Natural killer cell (primary cell): ENCODE data around the gene DDX1. TPM values are rescaled to one million over a fixed set of nuclear protein-coding genes. Genes with fewer than 3 reads are reported as not detected.

Source experiments
- ATAC-seq, 3 donors: fragments of 150-1000 bp in 2 of 3; fragments of 200-7000 bp in 1 of 3; cut with Tn5 transposase; 1 replicate in 1 of 3; 2 replicates in 2 of 3; pipeline ENCODE4 v1.10.0; 2021; ENCODE audit warnings: mild to moderate bottlenecking in 2 of 3, moderate library complexity in 2 of 3
- DNase-seq, 2 donors: peaks; one replicate each; pipeline versions ENCODE4 v3.0.0 to v3.0.0-alpha.2; 2013 to 2021; ENCODE audit warnings: mixed read lengths in 1 of 2
- H3K27ac ChIP-seq: one replicate; pipeline ENCODE4 v1.5.1; 2013; ENCODE audit warnings: mild to moderate bottlenecking, low read length
- H3K27me3 ChIP-seq: one replicate; pipeline ENCODE4 v1.6.1; 2013; ENCODE audit warnings: low read length; ENCODE audit not compliant: control insufficient read depth, insufficient read depth
- H3K36me3 ChIP-seq: one replicate; pipeline ENCODE4 v1.6.1; 2013; ENCODE audit warnings: low read length; ENCODE audit not compliant: control insufficient read depth, insufficient read depth
- H3K4me1 ChIP-seq: one replicate; pipeline ENCODE4 v1.6.1; 2013; ENCODE audit warnings: low read length; ENCODE audit not compliant: control insufficient read depth, insufficient read depth
- H3K4me3 ChIP-seq: one replicate; pipeline ENCODE4 v1.5.1; 2013; ENCODE audit warnings: low read length
- H3K9me3 ChIP-seq: one replicate; pipeline ENCODE4 v1.6.1; 2013; ENCODE audit warnings: low read length; ENCODE audit not compliant: control insufficient read depth, insufficient read depth
- H3K27ac Mint-ChIP-seq, 2 donors: one replicate each; pipeline ENCODE4 v1.8.0; 2022; ENCODE audit warnings: mild to moderate bottlenecking in 2 of 2, mixed read lengths in 2 of 2, moderate library complexity in 1 of 2
- H3K27me3 Mint-ChIP-seq, 2 donors: one replicate each; pipeline ENCODE4 v1.8.0; 2022; ENCODE audit warnings: low read depth in 2 of 2, mixed read lengths in 2 of 2
- H3K36me3 Mint-ChIP-seq: one replicate; pipeline ENCODE4 v1.8.0; 2022; ENCODE audit warnings: mixed read lengths
- H3K4me1 Mint-ChIP-seq, 2 donors: one replicate each; pipeline ENCODE4 v1.8.0; 2022; ENCODE audit warnings: mixed read lengths in 2 of 2
- H3K4me3 Mint-ChIP-seq: one replicate; pipeline ENCODE4 v1.8.0; 2022; ENCODE audit warnings: mild to moderate bottlenecking, moderate library complexity, mixed read lengths
- H3K9me3 Mint-ChIP-seq, 2 donors: one replicate each; pipeline ENCODE4 v1.8.0; 2022; ENCODE audit warnings: mixed read lengths in 2 of 2
- CTCF ChIP-seq: fragments of 200-600 bp; IDR thresholded peaks from one replicate; pipeline ENCODE4 v1.8.0; 2022; ENCODE audit warnings: antibody characterized with exemption
- WGBS: methylation state at CpG from one replicate; pipeline ENCODE4 v1.1.7; 2013; ENCODE audit warnings: missing lambda C conversion rate; ENCODE audit not compliant: insufficient coverage; 5-methylcytosine and 5-hydroxymethylcytosine counted together
- intact Hi-C: fragments of 100-400 bp; cut with micrococcal nuclease; formaldehyde crosslinking; loops from one replicate; pipeline ENCODE4 v1.14.2; 2022
- total RNA-seq, 4 donors: library from RNA; stranded (reverse); fragments of 120-200 nt in 1 of 4; gene quantifications; one replicate each; pipeline versions ENCODE4 v1.2.3 to v1.2.4, GENCODE V29; 2013 to 2022

The DDX1 gene
- total RNA-seq, 3 donors from 2014 or later (not counting 1 experiment from before 2014, with no cell fraction given): 28.5 to 43.4 (median 37.2) TPM

GRCh38 chr2:15624903-15625302 lies 33.2 kb downstream of the DDX1 start:
- no peak overlapping the region for H3K27ac Mint-ChIP-seq
- H3K36me3 ChIP-seq: peaks cover 86% of the 10 kb centered on the region
- H3K4me1 Mint-ChIP-seq: no peaks in the 10 kb centered on the region
- no peak overlapping the region for H3K27ac ChIP-seq
- H3K27me3 ChIP-seq: no peaks in the 10 kb centered on the region
- H3K4me3 ChIP-seq: no peak overlapping the region
- intact Hi-C loops: no loop called here
- ATAC-seq (no peak), DNase-seq (no peak)
- no peaks in the 10 kb centered on the region for H3K9me3 ChIP-seq
- no peak overlapping the region for H3K4me3 Mint-ChIP-seq
- TF ChIP-seq CTCF: no peak
- H3K36me3 Mint-ChIP-seq: peaks cover 14% of the 10 kb centered on the region
- no peaks in the 10 kb centered on the region for H3K27me3 Mint-ChIP-seq
- H3K4me1 ChIP-seq: no peaks in the 10 kb centered on the region
- no peaks in the 10 kb centered on the region for H3K9me3 Mint-ChIP-seq

GRCh38 chr2:15625344-15626036 lies 33.8 kb downstream of the DDX1 start:
- H3K4me1 Mint-ChIP-seq: no peaks in the 10 kb centered on the region
- peaks cover 19% of the 10 kb centered on the region for H3K36me3 Mint-ChIP-seq
- intact Hi-C loops: no loop called here
- DNase-seq: no peak
- no peak overlapping the region for H3K4me3 ChIP-seq
- peaks cover 87% of the 10 kb centered on the region for H3K36me3 ChIP-seq
- H3K27ac Mint-ChIP-seq: no peak overlapping the region
- no peaks in the 10 kb centered on the region for H3K4me1 ChIP-seq
- no peaks in the 10 kb centered on the region for H3K27me3 ChIP-seq
- H3K9me3 ChIP-seq: no peaks in the 10 kb centered on the region
- no peaks in the 10 kb centered on the region for H3K9me3 Mint-ChIP-seq
- WGBS: 100% methylated on average over 1 of the region's 3 CpGs
- no peak overlapping the region for H3K4me3 Mint-ChIP-seq
- no peak overlapping the region for H3K27ac ChIP-seq
- no peak for TF ChIP-seq CTCF
- ATAC-seq: no peak
- no peaks in the 10 kb centered on the region for H3K27me3 Mint-ChIP-seq

- no peaks in the 10 kb centered on the region for H3K9me3 ChIP-seq
- H3K4me1 Mint-ChIP-seq: no peaks in the 10 kb centered on the region
- no peak for ATAC-seq
- H3K27ac Mint-ChIP-seq: no peak overlapping the region
- H3K36me3 ChIP-seq: peaks cover 87% of the 10 kb centered on the region
- H3K9me3 Mint-ChIP-seq: no peaks in the 10 kb centered on the region
- no peak for DNase-seq
- H3K4me3 Mint-ChIP-seq: no peak overlapping the region
- no peak overlapping the region for H3K27ac ChIP-seq
- intact Hi-C loops: no loop called here
- H3K27me3 Mint-ChIP-seq: no peaks in the 10 kb centered on the region
- H3K4me1 ChIP-seq: no peaks in the 10 kb centered on the region
- no peak for TF ChIP-seq CTCF
- peaks cover 25% of the 10 kb centered on the region for H3K36me3 Mint-ChIP-seq
- no peaks in the 10 kb centered on the region for H3K27me3 ChIP-seq
- no peak overlapping the region for H3K4me3 ChIP-seq
Measured at GRCh38 chr2:15626126-15626525, 34.5 kb downstream of the DDX1 start.

- peaks cover 89% of the 10 kb centered on the region for H3K36me3 ChIP-seq
- no peak overlapping the region for H3K4me3 ChIP-seq
Measured at GRCh38 chr2:15626967-15627366, 35.3 kb downstream of the DDX1 start.

More at GRCh38 chr2:15626967-15627366, 35.3 kb downstream of the DDX1 start:
- no peak overlapping the region for H3K27ac Mint-ChIP-seq
- Histone ChIP-seq H3K27me3 (no peaks in the 10 kb centered on the region), H3K27ac (no peak overlapping the region), H3K9me3 (no peaks in the 10 kb centered on the region), H3K4me1 (no peaks in the 10 kb centered on the region)
- H3K9me3 Mint-ChIP-seq: no peaks in the 10 kb centered on the region
- intact Hi-C loops: no loop called here
- no peaks in the 10 kb centered on the region for H3K4me1 Mint-ChIP-seq
- no peak overlapping the region for H3K4me3 Mint-ChIP-seq
- ATAC-seq (no peak), DNase-seq (no peak)
- TF ChIP-seq CTCF: no peak
- no peaks in the 10 kb centered on the region for H3K27me3 Mint-ChIP-seq
- H3K36me3 Mint-ChIP-seq: peaks cover 32% of the 10 kb centered on the region
